Astrocyte of the cerebellum (primary cell): Measurements from ENCODE around the gene RASA3.

Experiments
- DNase-seq: peaks from one replicate; pipeline ENCODE4 v3.0.0-alpha.2; 2011; ENCODE audit warnings: low read depth
- H3K4me3 ChIP-seq: 2 replicates; pipeline ENCODE4 v1.5.1; 2011; ENCODE audit warnings: mild to moderate bottlenecking, low read depth, low read length, moderate library complexity
- in situ Hi-C: cut with HindIII; loops from 2 replicates; pipeline ENCODE4 v1.10.0; 2017; ENCODE audit warnings: low sequenced_read_pairs
- TF ChIP-seq, protein P1 (sequence below): IDR thresholded peaks from 2 replicates; pipeline ENCODE4 v1.5.1; 2012; ENCODE audit warnings: low read length, low read depth, moderate library complexity, mild to moderate bottlenecking; ENCODE audit errors: missing control alignments

The RASA3 gene

GRCh38 chr13:114173272-114173671 is 40.8 kb upstream of the RASA3 start:
- in situ Hi-C loops, result no loop called here
- TF ChIP-seq, protein P1, sequence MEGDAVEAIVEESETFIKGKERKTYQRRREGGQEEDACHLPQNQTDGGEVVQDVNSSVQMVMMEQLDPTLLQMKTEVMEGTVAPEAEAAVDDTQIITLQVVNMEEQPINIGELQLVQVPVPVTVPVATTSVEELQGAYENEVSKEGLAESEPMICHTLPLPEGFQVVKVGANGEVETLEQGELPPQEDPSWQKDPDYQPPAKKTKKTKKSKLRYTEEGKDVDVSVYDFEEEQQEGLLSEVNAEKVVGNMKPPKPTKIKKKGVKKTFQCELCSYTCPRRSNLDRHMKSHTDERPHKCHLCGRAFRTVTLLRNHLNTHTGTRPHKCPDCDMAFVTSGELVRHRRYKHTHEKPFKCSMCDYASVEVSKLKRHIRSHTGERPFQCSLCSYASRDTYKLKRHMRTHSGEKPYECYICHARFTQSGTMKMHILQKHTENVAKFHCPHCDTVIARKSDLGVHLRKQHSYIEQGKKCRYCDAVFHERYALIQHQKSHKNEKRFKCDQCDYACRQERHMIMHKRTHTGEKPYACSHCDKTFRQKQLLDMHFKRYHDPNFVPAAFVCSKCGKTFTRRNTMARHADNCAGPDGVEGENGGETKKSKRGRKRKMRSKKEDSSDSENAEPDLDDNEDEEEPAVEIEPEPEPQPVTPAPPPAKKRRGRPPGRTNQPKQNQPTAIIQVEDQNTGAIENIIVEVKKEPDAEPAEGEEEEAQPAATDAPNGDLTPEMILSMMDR, result no peak
- DNase-seq, result no peak
- H3K4me3 ChIP-seq, result no peak overlapping the region

- TF ChIP-seq, protein P1, result no peak
- no peak for DNase-seq
- in situ Hi-C loops, result loop anchor here (5.0 to 10.0 kb wide), 2 partner anchors 56 to 93 kb away; no protein-coding TSS in a partner anchor
- no peak overlapping the region for H3K4me3 ChIP-seq
Observed at GRCh38 chr13:114167885-114168284, 35.5 kb upstream of the RASA3 start.

- in situ Hi-C loops, result loop anchor here (5.0 to 10.0 kb wide), 2 partner anchors 55 to 93 kb away; no protein-coding TSS in a partner anchor
- DNase-seq, result no peak
- TF ChIP-seq, protein P1, result no peak
- H3K4me3 ChIP-seq, result no peak overlapping the region
Observed at GRCh38 chr13:114167426-114167825, 35.0 kb upstream of the RASA3 start.

GRCh38 chr13:114166381-114167131 is 34.1 kb upstream of the RASA3 start:
- in situ Hi-C loops, result loop anchor here (5.0 to 10.0 kb wide), 2 partner anchors 54 to 92 kb away; no protein-coding TSS in a partner anchor
- TF ChIP-seq, protein P1, result no peak
- DNase-seq, result no peak
- H3K4me3 ChIP-seq, result no peak overlapping the region

DNA sequence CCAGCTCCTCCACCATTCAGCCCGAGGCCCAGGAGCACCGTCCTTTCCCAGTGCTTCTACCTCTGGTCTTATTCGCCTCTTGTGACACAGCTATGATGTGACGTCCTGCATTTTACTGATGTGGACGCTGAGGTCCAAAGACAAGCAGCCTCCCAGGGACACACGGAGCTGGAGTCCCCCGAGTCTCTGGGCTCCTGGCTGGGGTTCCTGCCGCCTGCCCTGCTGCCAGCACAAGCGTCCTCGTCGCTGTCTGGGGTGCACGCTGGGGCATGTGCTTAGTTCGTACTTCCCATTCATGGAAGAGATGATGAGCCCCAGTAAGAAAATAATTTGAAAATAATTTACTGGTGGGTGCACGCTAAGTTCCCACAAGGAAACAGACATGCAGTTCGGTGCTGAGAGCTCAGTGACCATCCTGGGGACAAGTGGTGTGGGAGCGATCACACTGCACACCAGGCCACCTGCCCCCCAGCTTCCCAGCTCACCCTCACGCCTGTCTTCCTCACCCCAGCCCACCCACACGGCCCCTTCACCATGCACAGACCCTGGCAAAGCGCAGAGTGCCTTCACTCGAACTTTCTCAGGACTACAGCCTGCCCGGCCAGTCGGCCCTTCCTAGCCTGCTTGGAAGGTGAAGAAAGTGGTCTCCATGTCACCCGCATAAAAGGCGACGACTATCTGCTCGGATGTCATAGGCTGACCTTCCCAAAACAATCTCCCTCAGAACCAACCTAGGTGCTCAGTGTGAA is 32.4 kb upstream of the RASA3 start:
- in situ Hi-C loops, result loop anchor here (5.0 to 10.0 kb wide), 2 partner anchors 53 to 90 kb away; no protein-coding TSS in a partner anchor
- DNase-seq, result no peak
- TF ChIP-seq, protein P1, result no peak
- no peak overlapping the region for H3K4me3 ChIP-seq

GRCh38 chr13:114164053-114164452 is 31.6 kb upstream of the RASA3 start:
- no peak overlapping the region for H3K4me3 ChIP-seq
- DNase-seq, result no peak
- TF ChIP-seq, protein P1, result no peak
- in situ Hi-C loops, result loop anchor here (10.0 kb wide), 1 partner anchor 89 kb away; no protein-coding TSS in a partner anchor
